Measurements from ENCODE around the gene ANKRD44.

The ANKRD44 gene

DNA sequence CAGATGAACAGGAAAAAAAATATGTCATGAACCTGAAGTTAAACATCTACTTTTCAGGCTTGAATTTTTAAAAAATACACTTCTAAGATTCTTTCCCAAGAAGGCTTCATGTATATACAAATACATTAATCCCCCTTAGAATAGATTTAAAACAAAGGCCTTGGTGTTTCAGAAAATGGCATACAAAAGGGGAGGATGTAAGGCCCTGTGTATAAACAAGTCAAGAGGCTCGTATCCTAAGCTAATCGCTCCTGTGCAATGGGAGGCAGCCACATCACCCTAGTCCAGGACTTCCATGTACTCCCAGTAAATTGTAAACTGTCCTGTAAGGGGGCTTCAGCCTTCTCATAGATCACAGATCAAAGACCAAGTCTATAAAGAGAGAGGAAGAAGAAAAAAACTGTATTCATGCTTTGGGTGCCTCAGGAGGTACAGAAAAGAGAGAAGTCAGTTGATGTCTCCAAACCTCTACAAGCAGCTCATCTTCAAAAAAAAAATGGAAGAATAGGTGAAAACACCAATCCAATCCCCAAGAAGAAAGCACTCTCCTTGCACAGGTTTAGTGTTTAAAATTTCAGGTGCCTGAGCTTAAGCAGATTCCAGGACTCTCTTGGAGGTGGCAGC lies 53.9 kb downstream of the ANKRD44 start:
- DNase-seq = peak in 2 of 6 experiments; percentile 36 to 50

GRCh38 chr2:197256021-197256420 lies 54.6 kb downstream of the ANKRD44 start:
- no peak for DNase-seq

DNA sequence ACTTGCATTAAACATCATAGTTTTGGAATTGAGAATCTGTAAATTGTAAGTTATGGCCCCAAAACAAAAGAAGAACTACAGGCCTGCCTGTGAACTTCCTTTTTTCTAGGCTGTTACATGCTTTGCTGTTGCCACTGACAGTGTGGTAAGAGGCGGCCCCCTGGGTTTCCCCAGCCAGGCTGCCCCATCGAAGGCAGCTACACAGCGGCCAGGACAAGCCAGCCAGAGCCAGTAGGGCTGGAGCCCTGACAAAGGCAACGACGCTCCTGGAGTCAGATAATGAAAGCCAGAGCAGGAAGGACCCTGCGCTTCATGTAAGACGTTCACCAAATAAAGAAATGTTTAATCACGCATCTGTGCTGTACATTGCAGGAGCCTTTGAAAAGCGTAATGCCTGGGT lies 55.0 kb downstream of the ANKRD44 start:
- peak; percentile 41 to 74 (median 55) for DNase-seq

GRCh38 chr2:197254776-197255530 lies 55.6 kb downstream of the ANKRD44 start:
- peak in 2 of 6 experiments; percentile 49 to 59 for DNase-seq

- DNase-seq = no peak
These were observed 59.0 kb downstream of the ANKRD44 start for GRCh38 chr2:197251576-197251975.

DNA sequence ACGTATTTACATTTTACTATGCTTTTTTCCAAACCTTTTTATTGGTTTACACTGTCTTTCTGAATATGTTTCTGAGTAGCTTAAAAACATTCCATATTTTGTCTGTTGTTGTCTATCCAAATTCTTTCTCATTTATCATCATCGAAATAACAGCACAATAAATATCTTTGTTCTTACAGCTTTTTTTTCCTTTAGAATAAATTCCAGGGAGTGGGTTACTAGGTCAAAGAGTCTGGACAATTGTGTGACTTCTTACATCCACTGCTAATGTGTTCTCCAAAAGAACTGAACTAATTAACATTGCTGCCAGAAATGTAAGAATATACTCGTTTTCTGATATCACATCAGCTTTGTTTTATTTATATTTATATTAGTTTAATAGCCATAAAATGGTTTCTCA lies 59.4 kb downstream of the ANKRD44 start:
- no peak for DNase-seq

DNA sequence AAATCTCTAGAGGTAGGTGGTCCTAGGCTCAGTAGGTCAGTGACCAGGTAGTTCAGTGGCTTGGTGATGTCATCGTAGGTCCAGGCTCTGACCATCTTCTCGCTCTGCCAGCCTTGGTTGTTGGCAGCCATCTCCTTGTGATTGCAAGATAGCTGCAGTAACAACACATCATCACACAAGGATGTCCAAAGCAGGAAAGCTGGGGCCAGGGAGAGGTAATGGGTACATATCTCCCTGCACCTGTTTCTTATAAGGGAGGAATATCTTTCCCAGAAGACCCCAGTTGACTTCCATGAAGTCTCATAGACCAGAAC lies 60.5 kb downstream of the ANKRD44 start:
- DNase-seq = no peak

DNA sequence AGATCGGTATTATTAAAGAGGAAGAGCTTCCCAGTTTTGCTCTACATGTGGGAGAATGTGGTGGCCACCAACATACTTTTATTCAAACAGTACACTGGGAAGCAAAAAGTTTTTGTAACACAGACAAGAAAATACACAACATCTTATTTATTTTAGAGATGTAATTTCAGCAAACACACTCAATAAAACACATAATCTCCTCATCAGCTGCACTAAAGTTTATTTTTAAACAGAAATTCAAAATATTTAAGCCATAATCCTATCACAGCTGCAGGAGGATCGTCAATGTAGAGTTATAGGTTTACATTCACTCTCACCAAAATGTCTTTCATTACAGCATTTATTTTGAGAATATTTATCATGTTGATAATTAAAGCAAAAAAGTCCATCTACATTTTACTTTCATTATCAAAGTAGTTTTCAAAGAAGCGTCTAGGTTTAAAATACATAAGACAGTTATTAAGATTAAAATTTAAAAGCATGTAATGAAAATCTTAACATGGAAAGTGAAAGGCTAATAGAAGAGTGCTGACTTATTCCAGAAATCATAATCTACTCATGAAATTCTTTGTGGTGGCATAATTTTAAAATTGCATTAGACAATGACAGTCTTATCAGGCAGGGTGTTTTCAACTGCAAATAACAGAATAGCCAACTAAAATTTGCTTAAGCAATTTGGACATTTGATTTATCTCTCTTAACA lies 61.0 kb downstream of the ANKRD44 start:
- no peak for DNase-seq

GRCh38 chr2:197248623-197249022 lies 62.0 kb downstream of the ANKRD44 start:
- peak in 3 of 6 experiments; percentile 11 to 52 (median 25) for DNase-seq

GRCh38 chr2:197248001-197248401 lies 62.6 kb downstream of the ANKRD44 start:
- no peak for DNase-seq

- no peak for DNase-seq
These were observed 63.5 kb downstream of the ANKRD44 start for GRCh38 chr2:197247083-197247482.

DNA sequence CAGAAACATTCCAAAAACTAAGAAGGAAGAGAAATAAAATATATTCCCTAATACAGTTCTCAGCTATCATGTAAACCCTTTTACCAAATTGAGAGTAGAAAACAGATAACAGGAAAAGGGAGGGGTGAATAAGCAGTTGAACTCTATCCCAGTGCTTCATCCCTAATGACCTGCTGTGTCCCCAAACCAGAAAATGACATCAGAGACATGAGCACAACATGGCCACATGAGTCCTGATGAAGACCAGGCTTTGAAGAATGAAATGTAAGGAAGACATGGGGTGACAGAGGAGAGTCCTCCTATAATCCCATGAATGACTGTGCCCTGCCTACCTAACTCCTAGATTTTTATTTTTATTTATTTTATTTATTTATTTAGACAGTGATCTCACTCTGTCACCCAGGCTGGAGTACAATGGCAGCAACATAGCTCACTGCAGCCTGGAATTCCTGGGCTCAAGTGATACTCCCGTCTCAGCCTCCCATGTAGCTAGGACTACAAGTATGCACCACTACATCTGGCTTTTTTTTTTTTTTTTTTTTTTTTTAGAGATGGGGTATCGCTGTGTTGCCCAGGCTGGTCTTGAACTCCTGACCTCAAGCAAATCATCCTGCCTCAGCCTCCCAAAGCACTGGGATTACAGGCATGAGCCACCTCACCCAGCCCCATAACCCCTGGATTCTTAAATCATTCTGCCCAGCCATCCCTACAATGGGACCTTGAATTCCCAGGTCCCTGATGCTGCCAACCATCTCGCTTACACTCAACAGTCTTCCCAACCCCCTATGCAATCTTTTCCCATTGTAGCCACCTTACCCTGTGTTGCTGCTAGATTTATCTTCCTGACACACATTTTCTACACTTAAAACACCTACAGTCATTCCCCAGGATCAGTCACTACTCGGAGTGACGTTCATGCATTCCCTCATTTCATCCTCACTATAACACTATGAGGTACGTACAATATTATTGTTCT lies 64.5 kb downstream of the ANKRD44 start:
- DNase-seq = no peak

DNA sequence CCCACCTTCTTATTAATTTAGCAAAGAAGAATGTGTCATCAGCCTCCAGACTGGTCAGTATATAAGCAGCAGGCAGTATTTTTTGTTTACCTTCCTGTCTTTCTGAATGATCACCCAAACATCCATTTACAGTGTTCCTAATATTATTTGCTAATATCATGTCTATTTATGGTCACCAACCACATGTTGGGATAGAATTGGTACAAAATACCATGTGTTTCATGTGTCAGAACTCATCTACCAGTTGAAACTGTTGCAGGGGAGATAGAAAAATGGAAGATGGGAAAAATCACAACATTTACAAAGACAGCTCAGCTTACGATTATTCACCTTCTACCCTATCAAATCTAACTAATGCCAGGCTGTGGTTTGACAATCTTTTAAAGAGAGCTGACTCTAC lies 66.2 kb downstream of the ANKRD44 start:
- DNase-seq = no peak

GRCh38 chr2:197242719-197243118 lies 67.9 kb downstream of the ANKRD44 start:
- no peak for DNase-seq

GRCh38 chr2:197241596-197241995 lies 69.0 kb downstream of the ANKRD44 start:
- no peak for DNase-seq

- no peak for DNase-seq
These were observed 69.4 kb downstream of the ANKRD44 start for GRCh38 chr2:197241153-197241552.

GRCh38 chr2:197240421-197241041 lies 70.0 kb downstream of the ANKRD44 start:
- peak in 3 of 6 experiments; percentile 40 to 48 (median 48) for DNase-seq

DNA sequence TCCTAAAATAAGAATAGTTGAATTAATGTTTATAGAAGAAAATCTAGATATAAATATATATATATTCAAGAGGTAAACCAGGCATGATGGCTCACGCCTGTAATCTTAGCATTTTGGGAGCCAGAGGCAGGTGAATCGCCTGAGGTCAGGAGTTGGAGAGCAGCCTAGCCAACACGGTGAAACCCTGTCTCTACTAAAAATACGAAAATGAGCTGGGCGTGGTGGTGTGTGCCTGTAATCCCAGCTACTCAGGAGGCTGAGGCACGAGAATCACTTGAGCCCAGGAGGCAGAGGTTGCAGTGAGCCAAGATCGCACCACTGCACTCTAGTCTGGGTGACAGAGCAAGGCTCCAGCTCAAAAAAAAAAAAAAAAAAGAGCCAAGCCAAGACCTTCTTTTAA lies 70.6 kb downstream of the ANKRD44 start:
- DNase-seq = peak in 1 of 6 experiments; percentile 30

DNA sequence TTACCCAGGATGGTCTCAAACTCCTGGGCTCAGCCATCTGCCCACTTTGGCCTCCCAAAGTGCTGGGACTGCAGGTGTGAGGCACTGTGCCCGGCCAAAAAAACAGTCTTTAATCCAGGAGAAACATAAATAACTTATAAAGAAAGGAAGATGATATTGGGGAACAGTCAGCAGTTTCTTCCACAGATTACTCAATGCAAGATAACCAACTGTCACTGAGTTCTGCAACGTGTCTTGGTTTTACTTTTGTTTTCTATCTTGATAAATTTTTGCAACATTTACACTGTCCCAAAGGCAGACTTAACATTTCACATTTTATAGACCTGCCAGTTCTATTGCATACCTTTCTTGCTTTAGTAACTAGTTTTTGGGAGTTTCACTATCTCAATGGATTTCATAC lies 71.1 kb downstream of the ANKRD44 start:
- peak in 2 of 6 experiments; percentile 11 to 17 for DNase-seq

DNA sequence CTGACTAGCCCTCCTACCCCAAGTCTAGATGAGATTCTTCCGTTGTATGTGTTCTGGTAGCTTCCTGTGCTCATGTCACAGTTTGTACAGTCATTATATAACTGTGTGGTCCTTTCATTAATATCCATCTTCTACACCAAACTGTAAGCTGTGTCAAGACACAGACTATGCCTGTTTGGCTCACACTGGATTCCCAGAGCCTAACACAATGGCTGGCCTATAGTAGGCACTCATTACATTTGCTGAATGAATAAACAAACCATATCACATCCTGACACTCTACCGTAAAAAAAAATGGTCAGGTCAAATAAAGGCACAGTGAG lies 72.6 kb downstream of the ANKRD44 start:
- peak in 2 of 6 experiments; percentile 19 to 23 for DNase-seq

DNA sequence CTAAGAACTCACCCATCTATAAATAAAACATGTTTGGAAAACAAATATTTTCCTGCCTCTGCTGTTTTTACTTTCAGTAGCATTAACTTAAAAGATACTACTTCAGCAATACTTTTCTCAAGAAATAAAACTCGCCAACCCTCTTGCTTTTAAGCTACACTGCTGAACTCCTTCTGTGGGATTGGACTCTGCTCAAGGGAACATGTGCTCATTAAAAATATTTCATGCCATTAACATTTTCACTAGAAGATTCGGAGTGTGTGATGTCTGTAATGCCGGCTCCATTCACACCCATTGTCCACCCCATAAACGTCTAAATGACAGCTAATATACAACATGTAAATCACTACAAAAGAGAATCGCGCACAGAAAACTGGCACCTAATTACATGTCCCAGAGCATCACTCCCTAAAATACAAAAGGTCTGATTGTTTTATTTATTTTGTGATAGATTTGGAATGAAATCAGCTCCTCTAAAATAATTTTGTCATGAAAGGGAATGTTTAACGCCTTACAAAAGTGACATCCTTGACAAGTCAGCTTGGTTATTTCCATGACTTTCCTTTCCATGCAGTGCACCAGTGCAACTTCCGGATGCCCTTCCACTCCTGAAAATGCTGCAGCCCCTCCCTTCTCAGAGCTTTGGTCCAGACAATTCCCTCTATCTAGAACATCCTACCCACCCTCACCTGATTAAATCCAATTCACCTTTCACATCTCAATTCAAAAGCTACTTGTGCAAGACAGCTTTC lies 73.1 kb downstream of the ANKRD44 start:
- no peak for DNase-seq

DNA sequence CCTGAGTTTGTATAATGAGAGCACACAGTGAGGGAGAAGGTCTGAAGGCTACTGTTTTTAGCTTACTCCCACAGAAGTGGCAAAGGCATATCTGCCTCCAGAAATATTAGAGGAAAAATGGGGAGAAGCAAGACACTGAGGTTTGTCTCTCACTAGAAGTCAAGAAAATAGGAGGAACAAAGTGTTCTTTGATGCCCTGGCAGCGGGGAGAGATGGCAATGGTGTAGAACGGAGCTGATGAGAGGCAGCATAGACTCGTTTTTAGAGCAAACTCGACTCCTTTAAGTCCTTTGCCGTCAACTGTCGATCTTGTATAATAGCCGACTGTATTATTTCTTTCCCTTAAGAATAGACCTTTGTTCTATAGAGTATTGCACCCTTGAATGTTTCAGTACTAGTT lies 73.8 kb downstream of the ANKRD44 start:
- peak in 3 of 6 experiments; percentile 10 to 34 (median 33) for DNase-seq

All from stimulated activated naive CD4-positive, alpha-beta T cell (primary cell).